Activated CD4-positive, alpha-beta T cell treated with anti-CD3 and anti-CD28 coated beads, Interleukin-2, amount 50 U/mL, for 24 hours (primary cell): Measurements from ENCODE around the gene COL1A1.
A peak's percentile ranks its signal among the peaks of the same experiment; 100 is the strongest.

ENCODE experiments used
- DNase-seq, 2 donors: peaks; one replicate each; pipeline ENCODE4 v3.0.0-alpha.2; 2020; ENCODE audit warnings: low read depth in 1 of 2, low spot score in 1 of 2

The COL1A1 gene

DNA sequence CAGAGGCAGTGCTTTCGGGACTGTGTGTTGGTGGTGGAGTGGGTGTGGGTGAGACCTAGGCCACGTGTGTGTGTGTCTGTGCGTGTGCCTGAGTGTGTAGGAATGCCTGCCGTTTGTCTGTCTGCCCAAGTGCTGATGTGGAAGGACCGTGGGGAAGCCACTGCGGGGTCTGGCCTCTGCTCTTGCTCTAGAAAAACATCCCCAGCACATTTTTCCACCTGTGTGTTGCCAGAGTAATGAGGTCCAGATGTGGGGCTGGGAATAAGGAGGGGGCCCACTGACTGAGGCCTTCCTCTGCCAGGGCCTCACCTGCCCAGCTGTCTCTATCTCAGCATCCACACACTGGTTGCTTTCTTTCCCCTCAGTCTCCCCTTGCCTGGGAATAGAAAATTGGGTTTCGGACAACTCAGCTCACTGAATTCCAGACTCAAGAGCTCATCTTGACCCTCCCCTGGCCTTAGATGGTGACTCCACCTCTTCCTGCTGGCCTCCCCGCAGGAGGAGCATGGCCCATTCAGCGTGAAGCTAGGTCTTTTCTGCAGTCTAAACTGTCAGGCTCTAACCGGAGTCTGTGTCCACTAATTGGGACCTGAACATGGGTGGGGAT is 28.0 kb downstream of the COL1A1 start:
- DNase-seq: no peak

- no peak for DNase-seq
Observed at GRCh38 chr17:50172936-50173334, 28.5 kb downstream of the COL1A1 start.

GRCh38 chr17:50172130-50172529 is 29.3 kb downstream of the COL1A1 start:
- DNase-seq: no peak

GRCh38 chr17:50171371-50172071 is 29.9 kb downstream of the COL1A1 start:
- DNase-seq: no peak

DNA sequence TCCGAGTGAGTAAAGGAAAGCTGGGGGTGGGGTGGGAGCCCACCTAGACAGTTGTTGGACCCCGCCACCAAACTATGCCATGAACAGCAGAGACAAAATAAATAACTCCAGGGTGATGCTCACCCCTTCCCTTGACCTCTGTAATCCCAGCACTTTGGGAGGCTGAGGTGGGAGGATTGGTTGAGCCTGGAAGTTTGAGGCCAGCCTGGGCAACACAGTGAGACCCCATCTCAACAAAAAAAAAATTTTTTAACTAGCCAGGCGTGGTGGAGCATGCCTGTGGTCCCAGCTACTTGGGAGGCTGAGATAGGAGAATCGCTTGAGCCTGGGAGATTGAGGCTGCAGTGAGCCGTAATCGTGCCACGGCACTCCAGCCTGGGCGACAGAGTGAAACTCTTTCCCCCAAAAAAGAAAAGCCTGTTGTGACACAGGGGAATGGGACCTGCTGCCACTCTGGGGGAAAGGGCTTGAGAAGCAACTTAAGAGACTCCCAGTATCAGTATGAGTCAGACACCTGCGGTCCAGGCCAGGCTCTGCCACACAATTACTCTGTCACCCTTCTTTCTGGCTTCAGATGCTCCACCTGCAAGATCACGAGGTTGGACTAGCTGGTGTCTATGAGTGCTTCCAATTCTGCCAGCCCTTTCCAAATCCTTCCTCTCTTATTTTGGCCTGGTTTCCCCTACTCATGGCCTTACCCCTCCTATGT is 30.6 kb downstream of the COL1A1 start:
- no peak for DNase-seq

- DNase-seq: no peak
Observed at GRCh38 chr17:50169881-50170459, 31.5 kb downstream of the COL1A1 start.

- DNase-seq: peak in 1 of 2 donors; percentile 44
Observed at GRCh38 chr17:50169121-50169764, 32.2 kb downstream of the COL1A1 start.

GRCh38 chr17:50168319-50168718 is 33.1 kb downstream of the COL1A1 start:
- DNase-seq: no peak

DNA sequence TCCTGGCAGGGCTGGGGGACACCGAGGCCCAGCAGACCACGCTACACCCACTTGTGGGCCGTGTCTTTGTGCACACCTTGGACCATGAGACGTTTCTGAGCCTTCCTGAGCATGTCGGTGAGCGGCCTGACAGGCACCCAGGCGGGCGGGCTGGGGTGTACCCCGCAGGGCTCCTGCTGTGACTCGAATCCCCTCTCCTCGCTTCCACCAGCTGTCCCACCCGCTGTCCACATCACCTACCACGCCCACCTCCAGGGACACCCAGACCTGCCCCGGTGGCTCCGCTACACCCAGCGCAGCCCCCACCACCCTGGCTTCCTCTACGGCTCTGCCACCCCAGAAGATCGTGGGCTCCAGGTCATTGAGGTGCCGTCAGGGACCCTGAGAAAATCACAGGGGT is 34.1 kb downstream of the COL1A1 start:
- no peak for DNase-seq

GRCh38 chr17:50166518-50167181 is 34.8 kb downstream of the COL1A1 start:
- DNase-seq: no peak

DNA sequence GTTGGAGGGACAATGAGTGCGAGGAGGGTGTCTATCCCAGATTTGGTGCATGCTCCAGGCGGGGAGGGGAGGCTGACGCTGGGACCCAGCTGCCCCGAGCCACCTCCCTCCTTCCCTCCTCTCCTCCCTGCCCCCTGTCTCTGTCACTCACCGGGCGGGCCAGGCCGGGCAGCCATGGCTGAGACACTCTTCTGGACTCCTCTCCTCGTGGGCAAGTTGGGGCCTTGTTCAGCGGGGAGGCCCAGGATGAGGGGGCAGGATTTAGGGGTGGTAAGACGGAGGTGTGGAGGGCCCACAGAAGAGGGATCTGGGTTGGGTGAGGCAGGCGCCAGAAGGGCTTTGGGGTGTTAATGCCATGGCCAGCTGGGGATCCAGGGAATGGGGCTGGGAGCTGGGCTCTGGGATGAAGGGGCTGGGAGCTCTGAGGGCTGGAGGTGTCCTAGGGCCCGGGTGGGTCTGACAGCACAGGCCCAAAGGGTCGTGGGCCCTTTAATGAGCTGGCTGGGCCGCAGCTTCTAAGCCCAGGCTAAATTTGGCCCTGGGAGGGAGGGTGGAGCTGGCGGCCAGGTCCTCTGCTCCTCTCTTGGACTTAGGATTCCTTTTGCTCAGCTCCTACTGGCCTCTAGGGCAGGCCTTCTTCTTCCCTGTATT is 35.4 kb downstream of the COL1A1 start, which contains the start of gene SGCA:
Gene SGCA (plus strand): TSS at position 139 of the 651 bp plus-strand sequence. CDS start 36 bp downstream, at position 175.
- no peak for DNase-seq

- DNase-seq: no peak
Observed at GRCh38 chr17:50165466-50165865, 36.0 kb downstream of the COL1A1 start.

DNA sequence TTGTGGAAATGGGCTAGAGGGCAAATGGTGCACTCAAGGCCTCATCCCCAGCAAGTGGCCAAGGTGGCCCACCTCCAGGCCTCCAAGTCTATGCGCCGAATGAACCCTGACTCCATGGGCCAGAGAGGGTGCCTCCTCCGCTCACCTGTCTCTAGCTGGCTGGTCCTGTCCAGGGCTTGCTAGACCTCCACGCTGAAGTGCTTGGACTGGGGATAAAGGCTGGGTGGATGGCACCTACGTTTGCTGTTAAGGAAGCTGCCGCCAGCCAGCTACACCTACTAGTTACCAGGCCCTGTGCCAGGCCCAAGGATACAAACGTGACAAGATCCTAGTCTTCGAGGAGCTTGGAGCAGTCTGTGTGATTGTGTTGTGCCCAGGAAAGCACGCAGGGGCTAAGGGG is 36.4 kb downstream of the COL1A1 start:
- DNase-seq: no peak

DNA sequence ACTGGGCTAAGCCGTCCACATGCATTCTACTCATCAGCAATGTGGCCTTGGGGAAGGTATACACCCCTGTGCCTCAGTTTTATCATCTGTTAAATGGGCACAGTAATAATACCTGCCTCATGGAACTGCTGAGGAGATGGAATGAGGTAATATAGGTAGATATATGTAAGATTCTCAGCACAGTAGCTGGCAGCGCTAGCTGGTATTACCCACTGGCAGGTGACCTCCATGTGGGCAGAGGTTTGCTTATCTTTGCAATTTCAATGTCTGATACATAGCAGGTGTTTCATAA is 36.8 kb downstream of the COL1A1 start:
- no peak for DNase-seq

GRCh38 chr17:50163843-50164696 is 37.4 kb downstream of the COL1A1 start:
- DNase-seq: no peak

- no peak for DNase-seq
Observed at GRCh38 chr17:50162466-50163254, 38.8 kb downstream of the COL1A1 start.

- DNase-seq: no peak
Observed at GRCh38 chr17:50161911-50162288, 39.5 kb downstream of the COL1A1 start.

GRCh38 chr17:50161023-50161910 is 40.2 kb downstream of the COL1A1 start:
- DNase-seq: peak; percentile 94
